Pancreas (tissue), 10 donors: Measurements from ENCODE around the gene USP48. TPM values are rescaled to one million over a fixed set of nuclear protein-coding genes. Genes with fewer than 3 reads are reported as not detected.

Experiments
- ATAC-seq, 4 donors: fragments of 200-7000 bp; cut with Tn5 transposase; one replicate each; pipeline versions ENCODE4 v1.8.0 to v1.9.1; 2020; ENCODE audit warnings: mild to moderate bottlenecking in 4 of 4, moderate library complexity in 4 of 4
- DNase-seq, 6 donors: peaks; one replicate each; pipeline ENCODE4 v3.0.0-alpha.2; 2020
- FAIRE-seq: peaks from 2 replicates; lab custom pipeline; 2012; peaks lifted over from hg19 to GRCh38; lab: Jason Lieb, UNC
- H3K27ac ChIP-seq, 4 donors: fragments of 200-600 bp; sonication (generic); 1 replicate in 3 of 4; 2 replicates in 1 of 4; pipeline versions ENCODE4 v1.5.0 to v1.8.0; 2020
- H3K27me3 ChIP-seq, 4 donors: fragments of 200-600 bp; one replicate each; pipeline ENCODE4 v1.8.0; 2021
- H3K36me3 ChIP-seq, 3 donors: fragments of 200-600 bp; sonication (generic) in 1 of 3; one replicate each; pipeline versions ENCODE4 v1.5.0 to v1.8.0; 2020 to 2021
- H3K4me1 ChIP-seq, 3 donors: fragments of 200-600 bp; one replicate each; pipeline ENCODE4 v1.8.0; 2021
- H3K4me3 ChIP-seq, 4 donors: fragments of 200-600 bp; sonication (generic) in 2 of 4; one replicate each; pipeline versions ENCODE4 v1.5.0 to v1.8.0; 2020 to 2021
- H3K9me3 ChIP-seq, 4 donors: fragments of 200-600 bp; one replicate each; pipeline ENCODE4 v1.8.0; 2021
- WGBS, 2 donors: extraction: QIAGEN DNeasy Blood & Tissue Kit; methylation state at CpG; one replicate each; pipeline ENCODE4 v1.1.7; 2013; 5-methylcytosine and 5-hydroxymethylcytosine counted together
- intact Hi-C, 3 donors: fragments of 100-400 bp; cut with DNase I; formaldehyde crosslinking; loops; one replicate each; pipeline versions ENCODE4 v1.11.1 to v1.14.2; 2022
- polyA plus RNA-seq, 2 donors: library from polyadenylated mRNA; stranded (reverse); fragments of 200-250 nt; gene quantifications; one replicate each; pipeline ENCODE4 v1.2.3, GENCODE V29; 2013
- total RNA-seq, 6 donors: library from RNA; stranded (reverse); fragmentation: NEBNext Ultra II Directional in 4 of 6; extraction: Animal tissue kit (Norgen Biotek cat#: 25700) in 4 of 6; gene quantifications; one replicate each; pipeline versions ENCODE4 v1.2.1 to v1.2.4, GENCODE V29; 2021 to 2023
- TF ChIP-seq, protein P1 (sequence below), 4 donors: fragments of 200-600 bp; sonication (generic) in 3 of 4; IDR thresholded peaks; one replicate each; pipeline versions ENCODE4 v1.5.0 to v1.8.0; 2021; ENCODE audit warnings: antibody characterized with exemption in 4 of 4
- donor health status: healthy with polysubstance abuse.
- donor health status: DM: no; HTN: no; CAD: no; lungs with moderate emphysema.
- donor health status: DM: no; HTN: no; CAD: no.
- donor health status: control.
- donor health status: control.
- donor health status: Bipolar disorder and iron deficiency.
- donor health status: DM: yes; HTN: yes; CAD: no.
- donor health status: DM: no; HTN: no; CAD: no.
- donor health status: DM: no; HTN: no; CAD: no.
- donor health status: DM: yes; HTN: yes; CAD: no.

Gene USP48
- total and polyA plus RNA-seq, 8 donors: 14.9 to 30.6 (median 25.9) TPM

DNA sequence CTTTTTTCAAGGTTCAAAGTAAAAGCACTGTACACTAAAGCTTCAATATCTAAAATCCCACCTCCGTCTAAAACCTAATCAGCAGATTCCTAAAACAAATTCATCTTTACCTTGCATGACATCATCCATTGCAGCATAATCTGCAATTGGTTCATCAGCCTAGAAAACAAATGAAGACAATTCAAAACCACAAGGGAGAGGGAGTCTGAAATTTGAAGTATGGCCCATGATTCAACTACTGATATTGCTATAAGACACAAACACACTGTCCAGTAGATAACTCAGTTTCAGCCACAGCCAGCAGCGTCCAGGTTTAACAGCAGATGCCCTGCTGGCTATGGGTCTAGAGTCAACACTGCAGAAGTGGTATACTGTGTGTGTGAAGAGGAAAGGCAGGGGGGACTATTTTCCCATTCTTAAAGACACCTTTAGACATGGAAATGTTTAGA is 95.8 kb downstream of the USP48 start:
- H3K27ac ChIP-seq: no peak overlapping the region
- no peaks in the 10 kb centered on the region for H3K27me3 ChIP-seq
- FAIRE-seq (no peak), DNase-seq (no peak), ATAC-seq (no peak)
- peaks cover 0 to 15% (median 2%) of the 10 kb centered on the region in 3 donors for H3K36me3 ChIP-seq
- H3K9me3 ChIP-seq: no peaks in the 10 kb centered on the region
- WGBS, 2 donors: 96 to 99% methylated on average over 2 of the region's 2 CpGs
- TF ChIP-seq, protein P1, sequence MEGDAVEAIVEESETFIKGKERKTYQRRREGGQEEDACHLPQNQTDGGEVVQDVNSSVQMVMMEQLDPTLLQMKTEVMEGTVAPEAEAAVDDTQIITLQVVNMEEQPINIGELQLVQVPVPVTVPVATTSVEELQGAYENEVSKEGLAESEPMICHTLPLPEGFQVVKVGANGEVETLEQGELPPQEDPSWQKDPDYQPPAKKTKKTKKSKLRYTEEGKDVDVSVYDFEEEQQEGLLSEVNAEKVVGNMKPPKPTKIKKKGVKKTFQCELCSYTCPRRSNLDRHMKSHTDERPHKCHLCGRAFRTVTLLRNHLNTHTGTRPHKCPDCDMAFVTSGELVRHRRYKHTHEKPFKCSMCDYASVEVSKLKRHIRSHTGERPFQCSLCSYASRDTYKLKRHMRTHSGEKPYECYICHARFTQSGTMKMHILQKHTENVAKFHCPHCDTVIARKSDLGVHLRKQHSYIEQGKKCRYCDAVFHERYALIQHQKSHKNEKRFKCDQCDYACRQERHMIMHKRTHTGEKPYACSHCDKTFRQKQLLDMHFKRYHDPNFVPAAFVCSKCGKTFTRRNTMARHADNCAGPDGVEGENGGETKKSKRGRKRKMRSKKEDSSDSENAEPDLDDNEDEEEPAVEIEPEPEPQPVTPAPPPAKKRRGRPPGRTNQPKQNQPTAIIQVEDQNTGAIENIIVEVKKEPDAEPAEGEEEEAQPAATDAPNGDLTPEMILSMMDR (IDR thresholded peaks at IDR 0.05): no peak
- H3K4me3 ChIP-seq: no peak overlapping the region
- intact Hi-C loops: no loop called here
- no peaks in the 10 kb centered on the region for H3K4me1 ChIP-seq

DNA sequence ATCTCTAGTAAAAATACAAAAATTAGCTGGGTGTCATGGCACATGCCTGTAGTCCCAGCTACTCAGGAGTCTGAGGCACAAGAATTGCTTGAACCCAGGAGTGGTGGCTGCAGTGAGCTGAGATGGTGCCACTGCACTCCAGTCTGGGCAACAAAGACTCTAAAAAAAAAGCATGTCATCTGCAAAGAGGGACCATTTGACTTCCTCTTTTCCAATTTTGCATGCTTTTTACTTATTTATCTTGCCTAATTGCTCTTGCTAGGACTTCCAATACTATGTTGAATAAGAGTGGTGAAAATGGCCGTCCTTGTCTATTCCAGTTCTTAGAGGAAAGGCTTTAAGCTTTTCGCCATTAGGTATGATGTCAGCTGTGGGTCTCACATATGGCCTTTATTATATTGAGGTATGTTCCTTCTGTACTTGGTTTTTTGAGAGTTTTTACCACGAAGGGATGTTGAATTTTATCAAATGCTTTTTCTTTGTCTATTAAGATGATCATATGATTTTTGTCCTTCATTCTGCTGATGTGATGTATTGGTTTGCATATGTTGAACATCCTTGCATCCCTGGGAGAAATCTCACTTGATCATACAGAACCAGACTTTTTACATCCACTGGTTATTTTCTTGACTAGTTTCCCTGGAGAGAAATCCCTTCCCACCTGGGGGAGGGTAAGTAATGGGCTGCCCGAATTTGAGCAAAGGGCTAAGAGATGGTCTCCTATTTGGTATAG is 96.8 kb downstream of the USP48 start:
- no peak for DNase-seq
- FAIRE-seq: no peak
- H3K4me1 ChIP-seq: no peaks in the 10 kb centered on the region
- 98 to 99% methylated on average over 4 of the region's 4 CpGs for WGBS, 2 donors
- H3K9me3 ChIP-seq: no peaks in the 10 kb centered on the region
- H3K27ac ChIP-seq: no peak overlapping the region
- intact Hi-C loops: no loop called here
- H3K27me3 ChIP-seq: no peaks in the 10 kb centered on the region
- peaks cover 0 to 22% (median 0%) of the 10 kb centered on the region in 3 donors for H3K36me3 ChIP-seq
- no peak overlapping the region for H3K4me3 ChIP-seq
- TF ChIP-seq, protein P1 (IDR thresholded peaks at IDR 0.05): no peak
- ATAC-seq: no peak

DNA sequence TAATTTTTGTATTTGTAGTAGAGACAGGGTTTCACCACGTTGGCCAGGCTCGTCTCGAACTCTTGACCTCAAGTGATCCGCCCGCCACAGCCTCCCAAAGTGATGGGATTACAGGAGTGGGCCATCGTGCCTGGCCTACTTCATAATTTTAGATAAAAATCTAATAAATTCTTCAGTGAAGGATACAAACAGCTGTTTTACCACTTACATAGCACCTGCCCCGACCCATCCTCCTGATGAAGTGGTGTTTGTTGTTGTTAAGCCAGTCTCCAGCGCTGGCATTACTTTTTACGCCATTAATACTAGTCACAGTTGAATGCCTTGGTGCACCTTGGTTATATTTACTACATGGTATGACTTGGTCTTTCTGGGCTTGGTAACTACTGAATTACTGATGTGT is 101.5 kb downstream of the USP48 start:
- Histone ChIP-seq H3K4me1 (no peaks in the 10 kb centered on the region), H3K36me3 (peaks cover 0 to 10% (median 0%) of the 10 kb centered on the region in 3 donors), H3K4me3 (no peak overlapping the region), H3K27ac (no peak overlapping the region), H3K27me3 (no peaks in the 10 kb centered on the region), H3K9me3 (no peaks in the 10 kb centered on the region)
- intact Hi-C loops: no loop called here
- FAIRE-seq (no peak), DNase-seq (no peak), ATAC-seq (no peak)
- 92 to 95% methylated on average over 9 of the region's 9 CpGs for WGBS, 2 donors
- TF ChIP-seq, protein P1 (IDR thresholded peaks at IDR 0.05): no peak

DNA sequence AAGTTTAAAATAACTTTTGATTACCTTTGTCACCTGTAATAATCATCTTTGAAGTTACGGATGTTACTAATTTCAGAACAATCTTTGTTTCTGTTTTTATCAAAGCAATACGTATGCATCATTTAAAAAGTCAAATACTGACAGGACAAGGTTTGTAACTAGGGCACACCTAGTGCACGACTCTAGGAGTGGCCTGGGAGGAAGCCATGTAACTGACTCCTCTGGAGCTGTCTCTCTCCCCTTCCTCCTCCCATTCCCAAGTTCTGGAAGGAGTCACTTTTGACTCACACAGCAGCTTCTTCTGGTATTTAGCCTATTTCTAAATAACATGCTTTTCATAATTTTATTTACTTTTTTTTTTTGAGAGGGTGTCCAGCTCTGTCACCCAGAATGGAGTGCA is 102.0 kb downstream of the USP48 start:
- no peaks in the 10 kb centered on the region for H3K9me3 ChIP-seq

More for the DNA sequence above, 102.0 kb downstream of the USP48 start:
- no peak overlapping the region for H3K4me3 ChIP-seq
- no peaks in the 10 kb centered on the region for H3K4me1 ChIP-seq
- H3K36me3 ChIP-seq: peaks cover 0 to 9% (median 0%) of the 10 kb centered on the region in 3 donors
- TF ChIP-seq, protein P1 (IDR thresholded peaks at IDR 0.05): no peak
- peak in 1 of 4 donors; percentile 38 for ATAC-seq
- no peak overlapping the region for H3K27ac ChIP-seq
- WGBS, 2 donors: 80 to 84% methylated on average over 3 of the region's 3 CpGs
- DNase-seq: no peak
- intact Hi-C loops: no loop called here
- no peaks in the 10 kb centered on the region for H3K27me3 ChIP-seq
- no peak for FAIRE-seq
